Left ventricle myocardium superior (tissue), 1 donor: ENCODE data around the gene NEDD4. TPM values are rescaled to one million over a fixed set of nuclear protein-coding genes. Genes with fewer than 3 reads are reported as not detected.
"Not testable (repeated sequence)": the region's sequence is repeated elsewhere in the genome, so short reads cannot be mapped to it uniquely, and the experiment has no call there.

Source experiments
- ATAC-seq: fragments of 200-7000 bp; cut with Tn5 transposase; one replicate; pipeline ENCODE4 v1.9.1; 2020; ENCODE audit warnings: mild to moderate bottlenecking, moderate library complexity
- DNase-seq: peaks from one replicate; pipeline ENCODE4 v3.0.0-alpha.2; 2020
- intact Hi-C: fragments of 100-400 bp; cut with micrococcal nuclease; formaldehyde crosslinking; loops from one replicate; pipeline ENCODE4 v1.11.0; 2022
- total RNA-seq: library from RNA; stranded (reverse); fragmentation: NEBNext Ultra II Directional; extraction: Animal tissue kit (Norgen Biotek cat#: 25700); gene quantifications from one replicate; pipeline ENCODE4 v1.2.1, GENCODE V29; 2021
- donor health status: DM: no; HTN: yes; CAD: no; lungs with severe emphysema.

The NEDD4 gene
- total RNA-seq, 1 donor from 2014 or later = 10.5 TPM

GRCh38 chr15:55909036-55909811 lies 84.2 kb downstream of the NEDD4 start:
- ATAC-seq = no peak
- intact Hi-C loops = no loop called here
- no peak for DNase-seq

GRCh38 chr15:55907797-55908196 lies 85.6 kb downstream of the NEDD4 start:
- intact Hi-C loops = no loop called here

GRCh38 chr15:55902981-55903380 lies 90.4 kb downstream of the NEDD4 start:
- ATAC-seq (no peak), DNase-seq (no peak)
- intact Hi-C loops = no loop called here

More at GRCh38 chr15:55907797-55908196, 85.6 kb downstream of the NEDD4 start:
- no peak for ATAC-seq
- no peak for DNase-seq

- intact Hi-C loops = no loop called here
- DNase-seq = no peak
- ATAC-seq = no peak
Observed at GRCh38 chr15:55900019-55900418, 93.4 kb downstream of the NEDD4 start.

GRCh38 chr15:55899537-55899936 lies 93.9 kb downstream of the NEDD4 start:
- ATAC-seq (no peak), DNase-seq (no peak)
- intact Hi-C loops = no loop called here

- DNase-seq (peak; percentile 42), ATAC-seq (peak; percentile 88)
- intact Hi-C loops = no loop called here
Observed at GRCh38 chr15:55897560-55898336, 95.7 kb downstream of the NEDD4 start.

GRCh38 chr15:55894399-55894965 lies 98.9 kb downstream of the NEDD4 start:
- no peak for ATAC-seq
- no peak for DNase-seq
- intact Hi-C loops = no loop called here

- no peak for ATAC-seq
- no peak for DNase-seq
- intact Hi-C loops = no loop called here
Observed at GRCh38 chr15:55893852-55894251, 99.6 kb downstream of the NEDD4 start.

- DNase-seq (no peak), ATAC-seq (no peak)
- intact Hi-C loops = no loop called here
Observed at GRCh38 chr15:55891196-55891595, 102.2 kb downstream of the NEDD4 start.

GRCh38 chr15:55884223-55884622 lies 109.2 kb downstream of the NEDD4 start:
- peak; percentile 60 for ATAC-seq
- intact Hi-C loops = no loop called here
- no peak for DNase-seq

- ATAC-seq (no peak), DNase-seq (no peak)
- intact Hi-C loops = no loop called here
Observed at GRCh38 chr15:55879181-55879580, 114.2 kb downstream of the NEDD4 start.

GRCh38 chr15:55873024-55873720 lies 120.2 kb downstream of the NEDD4 start:
- ATAC-seq (no peak), DNase-seq (no peak)
- intact Hi-C loops = no loop called here

GRCh38 chr15:55872471-55872870 lies 120.9 kb downstream of the NEDD4 start:
- ATAC-seq (no peak), DNase-seq (no peak)
- intact Hi-C loops = no loop called here

GRCh38 chr15:55869660-55870059 lies 123.8 kb downstream of the NEDD4 start:
- ATAC-seq (no peak), DNase-seq (no peak)
- intact Hi-C loops = no loop called here

GRCh38 chr15:55868707-55869106 lies 124.7 kb downstream of the NEDD4 start:
- ATAC-seq = no peak
- intact Hi-C loops = no loop called here
- DNase-seq = no peak

GRCh38 chr15:55868291-55868690 lies 125.1 kb downstream of the NEDD4 start:
- intact Hi-C loops, ATAC-seq: not testable (repeated sequence)

GRCh38 chr15:55863911-55864310 lies 129.5 kb downstream of the NEDD4 start:
- ATAC-seq = no peak
- no peak for DNase-seq
- intact Hi-C loops = no loop called here

More at GRCh38 chr15:55868291-55868690, 125.1 kb downstream of the NEDD4 start:
- not testable (repeated sequence) for DNase-seq

GRCh38 chr15:55861115-55861514 lies 132.3 kb downstream of the NEDD4 start:
- ATAC-seq (no peak), DNase-seq (no peak)
- intact Hi-C loops = no loop called here

GRCh38 chr15:55860468-55860867 lies 132.9 kb downstream of the NEDD4 start:
- intact Hi-C loops = no loop called here
- DNase-seq (no peak), ATAC-seq (no peak)

- no peak for DNase-seq
- ATAC-seq = no peak
- intact Hi-C loops = no loop called here
Observed at GRCh38 chr15:55859681-55860080, 133.7 kb downstream of the NEDD4 start.
